ENCODE data around the gene SETDB1.

Gene SETDB1

GRCh38 chr1:150944856-150945255, 18.7 kb downstream of the SETDB1 start:
- DNase-seq = no peak

GRCh38 chr1:150954708-150955107, 28.5 kb downstream of the SETDB1 start:
- DNase-seq = no peak

GRCh38 chr1:150955280-150955679, 29.1 kb downstream of the SETDB1 start:
- DNase-seq = no peak

GRCh38 chr1:150957666-150958065, 31.5 kb downstream of the SETDB1 start:
- no peak for DNase-seq

- DNase-seq = no peak
These were observed 34.5 kb downstream of the SETDB1 start for GRCh38 chr1:150960646-150961045.

GRCh38 chr1:150961756-150962155, 35.6 kb downstream of the SETDB1 start:
- peak; percentile 80 for DNase-seq

- DNase-seq = no peak
These were observed 37.4 kb downstream of the SETDB1 start for GRCh38 chr1:150963321-150964163.

GRCh38 chr1:150964164-150964489, 38.0 kb downstream of the SETDB1 start:
- DNase-seq = no peak

GRCh38 chr1:150965605-150966004, 39.4 kb downstream of the SETDB1 start:
- DNase-seq = no peak

GRCh38 chr1:150966011-150966410, 39.8 kb downstream of the SETDB1 start:
- DNase-seq = no peak

GRCh38 chr1:150967936-150968335, 41.8 kb downstream of the SETDB1 start:
- no peak for DNase-seq

- no peak for DNase-seq
These were observed 42.3 kb downstream of the SETDB1 start for GRCh38 chr1:150968491-150968890.

- no peak for DNase-seq
These were observed 43.5 kb downstream of the SETDB1 start for GRCh38 chr1:150969626-150970025.

GRCh38 chr1:150970808-150971582, 44.8 kb downstream of the SETDB1 start:
- no peak for DNase-seq

- DNase-seq = peak; percentile 31
These were observed 45.6 kb downstream of the SETDB1 start for GRCh38 chr1:150971583-150972416.

GRCh38 chr1:150972417-150972940, 46.3 kb downstream of the SETDB1 start:
- peak; percentile 46 for DNase-seq

GRCh38 chr1:150973258-150973835, 47.2 kb downstream of the SETDB1 start:
- peak; percentile 50 for DNase-seq

- peak; percentile 63 for DNase-seq
These were observed 47.8 kb downstream of the SETDB1 start for GRCh38 chr1:150973836-150974579.

GRCh38 chr1:150974580-150975478, 48.7 kb downstream of the SETDB1 start, which contains the start of gene CERS2:
TSS of gene CERS2 (minus strand) at chr1:150974835. CDS start at chr1:150969090, 5,745 bp downstream.
- DNase-seq = peak; percentile 84

- no peak for DNase-seq
These were observed 50.2 kb downstream of the SETDB1 start for GRCh38 chr1:150976401-150976821.

Data from NCI-H82 (cell line).